Mucosa of stomach (tissue), 1 donor: Measurements from ENCODE around the gene TFDP2.

ENCODE experiments used
- H3K27me3 ChIP-seq: one replicate; pipeline ENCODE4 v1.7.0; 2013; ENCODE audit warnings: mild to moderate bottlenecking, low read length; ENCODE audit not compliant: control insufficient read depth, insufficient read depth
- H3K36me3 ChIP-seq: one replicate; pipeline ENCODE4 v1.7.0; 2013; ENCODE audit warnings: low read length; ENCODE audit not compliant: control insufficient read depth, insufficient read depth
- H3K4me1 ChIP-seq: one replicate; pipeline ENCODE4 v1.7.0; 2013; ENCODE audit warnings: mild to moderate bottlenecking, low read length; ENCODE audit not compliant: control insufficient read depth, insufficient read depth
- H3K4me3 ChIP-seq: one replicate; pipeline ENCODE4 v1.7.0; 2013; ENCODE audit warnings: low read length
- H3K9ac ChIP-seq: one replicate; pipeline ENCODE4 v1.7.0; 2013; ENCODE audit warnings: mild to moderate bottlenecking, low read length, moderate library complexity
- H3K9me3 ChIP-seq: one replicate; pipeline ENCODE4 v1.7.0; 2013; ENCODE audit warnings: mild to moderate bottlenecking, low read length, moderate library complexity; ENCODE audit not compliant: control insufficient read depth
- donor health status: Pancreatic carcinoma.

Gene TFDP2

GRCh38 chr3:141895731-141896130 lies 253.6 kb downstream of the TFDP2 start:
- H3K36me3 ChIP-seq = no peaks in the 10 kb centered on the region
- no peak overlapping the region for H3K9ac ChIP-seq
- no peaks in the 10 kb centered on the region for H3K9me3 ChIP-seq
- no peaks in the 10 kb centered on the region for H3K4me1 ChIP-seq
- H3K27me3 ChIP-seq = no peaks in the 10 kb centered on the region
- no peak overlapping the region for H3K4me3 ChIP-seq

GRCh38 chr3:141894524-141895176 lies 254.7 kb downstream of the TFDP2 start:
- Histone ChIP-seq H3K9ac (no peak overlapping the region), H3K36me3 (no peaks in the 10 kb centered on the region), H3K27me3 (no peaks in the 10 kb centered on the region), H3K9me3 (no peaks in the 10 kb centered on the region), H3K4me3 (no peak overlapping the region), H3K4me1 (no peaks in the 10 kb centered on the region)
